Liver (tissue), 9 donors: ENCODE results near the gene NOX3. TPM values are rescaled to one million over a fixed set of nuclear protein-coding genes. Genes with fewer than 3 reads are reported as not detected.

ENCODE experiments used
- DNase-seq: peaks from one replicate; pipeline ENCODE4 v3.0.0-alpha.2; 2017; ENCODE audit warnings: low spot score
- H3K27ac ChIP-seq, 2 donors: one replicate each; pipeline ENCODE4 v1.7.0; 2013; ENCODE audit warnings: inconsistent platforms in 2 of 2, low read length in 2 of 2, control low read depth in 1 of 2, low read depth in 1 of 2, mild to moderate bottlenecking in 1 of 2
- H3K27me3 ChIP-seq, 4 donors: one replicate each; pipeline versions ENCODE4 v1.6.1 to v1.7.0; 2013; ENCODE audit warnings: low read length in 3 of 4, inconsistent platforms in 1 of 4, mild to moderate bottlenecking in 1 of 4, moderate library complexity in 1 of 4; ENCODE audit not compliant: control insufficient read depth in 4 of 4, insufficient read depth in 4 of 4
- H3K36me3 ChIP-seq, 4 donors: one replicate each; pipeline versions ENCODE4 v1.6.1 to v1.7.0; 2013; ENCODE audit warnings: low read length in 3 of 4, mild to moderate bottlenecking in 3 of 4, low read depth in 1 of 4, moderate library complexity in 1 of 4; ENCODE audit not compliant: control insufficient read depth in 4 of 4, insufficient read depth in 3 of 4
- H3K4me1 ChIP-seq, 4 donors: one replicate each; pipeline versions ENCODE4 v1.6.1 to v1.7.0; 2013; ENCODE audit warnings: low read length in 3 of 4, mild to moderate bottlenecking in 3 of 4, moderate library complexity in 1 of 4; ENCODE audit not compliant: control insufficient read depth in 4 of 4, insufficient read depth in 4 of 4
- H3K4me3 ChIP-seq, 3 donors: one replicate each; pipeline versions ENCODE4 v1.6.1 to v1.7.0; 2013; ENCODE audit warnings: low read length in 3 of 3, control low read depth in 1 of 3, low read depth in 1 of 3, mild to moderate bottlenecking in 1 of 3
- H3K9ac ChIP-seq, 2 donors: one replicate each; pipeline ENCODE4 v1.7.0; 2013; ENCODE audit warnings: low read length in 2 of 2, mild to moderate bottlenecking in 2 of 2, moderate library complexity in 2 of 2, control low read depth in 1 of 2, low read depth in 1 of 2
- H3K9me3 ChIP-seq, 4 donors: one replicate each; pipeline versions ENCODE4 v1.6.1 to v1.7.0; 2013; ENCODE audit warnings: low read length in 3 of 4; ENCODE audit not compliant: control insufficient read depth in 4 of 4
- CTCF ChIP-seq: fragments of 150-350 bp; IDR thresholded peaks from 2 replicates; pipeline ENCODE4 v1.5.1; 2017; ENCODE audit warnings: improper control_type of control experiment, low read depth, low read length; ENCODE audit not compliant: missing input control
- EGR1 ChIP-seq, 2 donors: IDR thresholded peaks; 2 replicates each; pipeline ENCODE4 v1.6.1; 2016 to 2018; ENCODE audit warnings: antibody characterized with exemption in 2 of 2, low read depth in 2 of 2
- FOXA1 ChIP-seq: IDR thresholded peaks from 2 replicates; pipeline ENCODE4 v1.6.1; 2016; ENCODE audit warnings: antibody characterized with exemption
- FOXA2 ChIP-seq: IDR thresholded peaks from 2 replicates; pipeline ENCODE4 v1.6.1; 2016; ENCODE audit warnings: antibody characterized with exemption
- GABPA ChIP-seq, 2 donors: IDR thresholded peaks in 1 of 2; conservative IDR thresholded peaks in 1 of 2; 2 replicates each; pipeline ENCODE4 v1.6.1; 2016; ENCODE audit warnings: antibody characterized with exemption in 2 of 2, mild to moderate bottlenecking in 1 of 2, moderate library complexity in 1 of 2
- HNF4A ChIP-seq, 2 donors: conservative IDR thresholded peaks; 2 replicates each; pipeline ENCODE4 v1.6.1; 2016; ENCODE audit warnings: antibody characterized with exemption in 2 of 2, mild to moderate bottlenecking in 2 of 2
- HNF4G ChIP-seq: IDR thresholded peaks from 2 replicates; pipeline ENCODE4 v1.6.1; 2016; ENCODE audit warnings: antibody characterized with exemption
- MAX ChIP-seq: IDR thresholded peaks from 2 replicates; pipeline ENCODE4 v1.6.1; 2016; ENCODE audit warnings: antibody characterized with exemption
- NR2F2 ChIP-seq: IDR thresholded peaks from 2 replicates; pipeline ENCODE4 v1.6.1; 2016; ENCODE audit warnings: antibody characterized with exemption
- RAD21 ChIP-seq, 2 donors: IDR thresholded peaks; 2 replicates each; pipeline ENCODE4 v1.6.1; 2016; ENCODE audit warnings: antibody characterized with exemption in 2 of 2, mild to moderate bottlenecking in 2 of 2
- REST ChIP-seq: IDR thresholded peaks from 2 replicates; pipeline ENCODE4 v1.6.1; 2016; ENCODE audit warnings: antibody characterized with exemption, mild to moderate bottlenecking
- RXRA ChIP-seq, 2 donors: IDR thresholded peaks; 2 replicates each; pipeline ENCODE4 v1.6.1; 2017 to 2018; ENCODE audit warnings: antibody characterized with exemption in 2 of 2, mild to moderate bottlenecking in 1 of 2
- YY1 ChIP-seq: IDR thresholded peaks from 2 replicates; pipeline ENCODE4 v1.6.1; 2016; ENCODE audit warnings: antibody characterized with exemption, mild to moderate bottlenecking
- WGBS: extraction: QIAGEN DNeasy Blood & Tissue Kit; methylation state at CpG from one replicate; pipeline ENCODE4 v1.1.7; 2013; 5-methylcytosine and 5-hydroxymethylcytosine counted together
- polyA plus RNA-seq, 2 donors: library from polyadenylated mRNA; stranded (reverse) in 1 of 2; unstranded in 1 of 2; fragments of 200-250 nt in 1 of 2; fragments of >200 nt in 1 of 2; fragmentation: Nextera tagmentation in 1 of 2; extraction: Ambion mirVana in 1 of 2; gene quantifications; one replicate each; pipeline versions ENCODE4 v1.2.1 to v1.2.3, GENCODE V29; 2013 to 2015
- total RNA-seq, 2 donors: library from RNA; depleted of rRNA; stranded (reverse); fragments of >200 nt; gene quantifications; one replicate each; pipeline ENCODE4 v1.2.3, GENCODE V29; 2014
- TF ChIP-seq, protein P1 (sequence below): IDR thresholded peaks from 2 replicates; pipeline ENCODE4 v1.6.1; 2016; ENCODE audit warnings: antibody characterized with exemption
- TF ChIP-seq, protein P2 (sequence below): IDR thresholded peaks from 2 replicates; pipeline ENCODE4 v1.6.1; 2016; ENCODE audit warnings: antibody characterized with exemption
- donor health status: healthy.
- donor health status: healthy.
- donor health status: healthy.
- donor health status: healthy.
- donor health status: healthy.

Gene NOX3
- total and polyA plus RNA-seq, 4 donors = not detected

- H3K9ac ChIP-seq = no peak overlapping the region
Measured at GRCh38 chr6:155399745-155400653, 55.6 kb downstream of the NOX3 start.

GRCh38 chr6:155399062-155399744, 56.4 kb downstream of the NOX3 start:
- no peak for DNase-seq
- Histone ChIP-seq H3K4me3 (no peak overlapping the region), H3K4me1 (no peaks in the 10 kb centered on the region), H3K36me3 (no peaks in the 10 kb centered on the region), H3K9ac (no peak overlapping the region), H3K9me3 (no peaks in the 10 kb centered on the region), H3K27ac (no peak overlapping the region), H3K27me3 (no peaks in the 10 kb centered on the region)
- WGBS = 47% methylated on average over 5 of the region's 5 CpGs
- TF ChIP-seq RXRA (IDR thresholded peaks at IDR 0.05) (no peak), MAX (no peak), NR2F2 (no peak), HNF4A (conservative IDR thresholded peaks at IDR 0.05) (no peak), FOXA1 (no peak), EGR1 (IDR thresholded peaks at IDR 0.05; ENCODE audit: low read depth in 2 of 2) (no peak), CTCF (no peak), HNF4G (no peak), GABPA (IDR thresholded peaks at IDR 0.05 in 1 of 2, conservative IDR thresholded peaks at IDR 0.05 in 1 of 2) (no peak), YY1 (no peak), FOXA2 (no peak), RAD21 (IDR thresholded peaks at IDR 0.05) (no peak), REST (no peak)
- TF ChIP-seq, protein P1, sequence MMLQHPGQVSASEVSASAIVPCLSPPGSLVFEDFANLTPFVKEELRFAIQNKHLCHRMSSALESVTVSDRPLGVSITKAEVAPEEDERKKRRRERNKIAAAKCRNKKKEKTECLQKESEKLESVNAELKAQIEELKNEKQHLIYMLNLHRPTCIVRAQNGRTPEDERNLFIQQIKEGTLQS = no peak
- TF ChIP-seq, protein P2, sequence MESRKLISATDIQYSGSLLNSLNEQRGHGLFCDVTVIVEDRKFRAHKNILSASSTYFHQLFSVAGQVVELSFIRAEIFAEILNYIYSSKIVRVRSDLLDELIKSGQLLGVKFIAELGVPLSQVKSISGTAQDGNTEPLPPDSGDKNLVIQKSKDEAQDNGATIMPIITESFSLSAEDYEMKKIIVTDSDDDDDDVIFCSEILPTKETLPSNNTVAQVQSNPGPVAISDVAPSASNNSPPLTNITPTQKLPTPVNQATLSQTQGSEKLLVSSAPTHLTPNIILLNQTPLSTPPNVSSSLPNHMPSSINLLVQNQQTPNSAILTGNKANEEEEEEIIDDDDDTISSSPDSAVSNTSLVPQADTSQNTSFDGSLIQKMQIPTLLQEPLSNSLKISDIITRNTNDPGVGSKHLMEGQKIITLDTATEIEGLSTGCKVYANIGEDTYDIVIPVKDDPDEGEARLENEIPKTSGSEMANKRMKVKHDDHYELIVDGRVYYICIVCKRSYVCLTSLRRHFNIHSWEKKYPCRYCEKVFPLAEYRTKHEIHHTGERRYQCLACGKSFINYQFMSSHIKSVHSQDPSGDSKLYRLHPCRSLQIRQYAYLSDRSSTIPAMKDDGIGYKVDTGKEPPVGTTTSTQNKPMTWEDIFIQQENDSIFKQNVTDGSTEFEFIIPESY = no peak

More at GRCh38 chr6:155399745-155400653, 55.6 kb downstream of the NOX3 start:
- H3K4me3 ChIP-seq = no peak overlapping the region
- H3K4me1 ChIP-seq = no peaks in the 10 kb centered on the region
- H3K27ac ChIP-seq = no peak overlapping the region
- H3K27me3 ChIP-seq = no peaks in the 10 kb centered on the region
- whole genome bisulfite sequencing = 82% methylated on average over 15 of the region's 15 CpGs
- H3K9me3 ChIP-seq = no peaks in the 10 kb centered on the region
- DNase-seq = no peak
- no peaks in the 10 kb centered on the region for H3K36me3 ChIP-seq
- no peak for TF ChIP-seq YY1
- no peak for TF ChIP-seq MAX
- no peak for TF ChIP-seq GABPA (IDR thresholded peaks at IDR 0.05 in 1 of 2, conservative IDR thresholded peaks at IDR 0.05 in 1 of 2)
- TF ChIP-seq, protein P2 = no peak
- TF ChIP-seq RXRA (IDR thresholded peaks at IDR 0.05) = no peak
- TF ChIP-seq RAD21 (IDR thresholded peaks at IDR 0.05) = no peak
- TF ChIP-seq FOXA1 = no peak
